GM21786 (cell line): ENCODE measurements around the gene IRF9.
A peak's percentile ranks its signal among the peaks of the same experiment; 100 is the strongest.

Experiments used
- ATAC-seq: cut with Tn5 transposase; IDR thresholded peaks from one replicate; pipeline ENCODE4 v1.9.1; 2021; ENCODE audit not compliant: unreplicated experiment

IRF9 gene

DNA sequence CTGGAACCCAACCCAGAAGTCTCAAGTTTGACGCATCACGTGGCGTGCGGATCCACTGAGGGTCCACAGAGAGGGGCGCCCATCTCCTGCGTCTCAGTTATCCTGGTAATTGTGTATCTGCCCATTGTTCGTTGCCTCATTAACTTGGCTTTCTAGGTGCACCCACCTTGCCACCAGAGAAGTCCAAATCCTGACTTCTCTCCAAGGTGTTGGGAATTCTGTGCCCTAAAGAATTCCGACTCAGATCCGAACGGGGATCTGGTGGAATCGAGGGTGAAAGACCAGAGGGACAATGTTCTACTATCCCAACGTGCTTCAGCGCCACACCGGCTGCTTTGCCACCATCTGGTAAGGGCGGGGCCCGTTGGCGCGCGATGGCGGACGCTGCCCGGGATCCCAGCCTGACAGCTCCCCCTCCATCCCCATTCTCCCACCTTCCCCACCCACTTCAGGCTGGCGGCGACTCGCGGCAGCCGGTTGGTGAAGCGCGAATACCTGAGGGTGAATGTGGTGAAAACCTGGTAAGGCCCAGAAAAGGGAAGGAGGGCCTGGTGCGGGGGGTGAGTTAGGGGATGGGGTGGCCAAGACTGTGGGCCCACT is 11.3 kb downstream of the IRF9 start:
- ATAC-seq: no peak

DNA sequence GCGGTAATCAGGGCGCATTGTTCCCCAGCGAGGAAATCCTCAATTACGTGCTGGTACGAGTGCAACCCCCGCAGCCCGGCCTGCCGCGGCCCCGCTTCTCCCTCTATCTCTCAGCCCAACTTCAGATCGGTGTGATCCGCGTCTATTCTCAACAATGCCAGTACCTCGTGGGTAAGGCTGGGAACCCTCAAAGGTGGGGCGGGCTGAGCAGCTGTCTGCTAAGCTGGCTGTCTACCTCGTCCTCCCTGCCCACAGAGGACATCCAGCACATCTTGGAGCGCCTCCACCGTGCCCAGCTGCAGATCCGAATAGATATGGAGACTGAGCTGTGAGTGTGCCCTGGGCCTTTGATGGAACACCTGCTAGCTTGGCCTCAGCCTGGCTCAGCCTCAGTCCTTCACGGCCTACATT is 11.8 kb downstream of the IRF9 start:
- ATAC-seq: no peak

- no peak for ATAC-seq
Observed at GRCh38 chr14:24176599-24176998, 15.5 kb downstream of the IRF9 start.

GRCh38 chr14:24177041-24177825 is 16.2 kb downstream of the IRF9 start:
- no peak for ATAC-seq

DNA sequence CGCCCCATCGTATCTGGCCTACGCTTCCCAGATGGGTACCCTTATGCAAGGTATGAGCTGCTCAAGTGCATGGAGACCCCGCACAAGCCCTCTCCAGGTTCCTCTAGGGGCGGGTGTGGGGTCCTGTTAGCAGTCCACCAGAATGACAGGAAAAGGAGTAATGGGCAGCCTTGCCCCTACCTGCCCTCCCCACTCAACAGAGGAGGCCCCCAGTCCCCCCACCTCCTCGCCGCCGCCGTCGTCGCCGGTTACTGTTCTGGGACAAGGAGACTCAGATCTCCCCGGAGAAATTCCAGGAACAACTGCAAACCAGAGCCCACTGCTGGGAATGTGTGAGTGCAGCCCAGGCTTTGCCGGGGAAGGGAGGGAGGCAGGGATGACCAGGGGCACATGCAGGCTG is 16.8 kb downstream of the IRF9 start:
- no peak for ATAC-seq

DNA sequence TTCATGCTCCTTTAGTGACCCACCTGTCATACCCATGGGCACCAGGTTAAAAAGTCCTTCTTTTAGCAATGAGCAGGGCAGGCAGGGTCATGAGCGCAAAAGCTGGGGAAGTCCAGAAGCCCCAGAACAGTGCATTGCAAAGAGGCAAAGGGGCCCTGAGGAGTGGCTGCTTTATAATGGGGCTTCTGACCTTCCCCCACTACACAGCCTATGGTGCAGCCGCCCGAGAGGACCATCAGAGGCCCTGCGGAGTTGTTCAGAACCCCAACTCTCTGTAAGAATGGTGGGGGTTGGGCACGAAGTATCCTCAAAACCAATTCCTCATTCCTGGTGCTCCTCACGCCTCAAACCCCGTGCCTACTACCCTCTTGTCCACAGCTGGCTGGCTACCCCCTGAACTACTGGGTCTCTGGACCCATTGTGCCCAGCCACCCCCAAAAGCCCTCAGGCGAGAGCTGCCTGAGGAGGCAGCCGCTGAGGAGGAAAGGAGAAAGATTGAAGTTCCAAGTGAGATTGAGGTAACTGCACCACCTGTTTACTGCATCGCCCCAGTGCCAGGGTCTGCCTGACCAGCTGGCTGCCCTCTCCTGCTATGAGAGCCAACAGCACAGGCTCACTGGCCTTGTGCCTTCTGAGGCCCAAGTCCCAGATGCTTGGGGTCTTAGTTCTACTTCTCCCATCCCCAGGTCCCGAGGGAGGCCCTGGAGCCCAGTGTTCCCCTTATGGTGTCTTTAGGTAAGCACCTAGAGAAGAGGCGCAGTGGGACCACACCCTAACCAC is 17.5 kb downstream of the IRF9 start:
- ATAC-seq: no peak

DNA sequence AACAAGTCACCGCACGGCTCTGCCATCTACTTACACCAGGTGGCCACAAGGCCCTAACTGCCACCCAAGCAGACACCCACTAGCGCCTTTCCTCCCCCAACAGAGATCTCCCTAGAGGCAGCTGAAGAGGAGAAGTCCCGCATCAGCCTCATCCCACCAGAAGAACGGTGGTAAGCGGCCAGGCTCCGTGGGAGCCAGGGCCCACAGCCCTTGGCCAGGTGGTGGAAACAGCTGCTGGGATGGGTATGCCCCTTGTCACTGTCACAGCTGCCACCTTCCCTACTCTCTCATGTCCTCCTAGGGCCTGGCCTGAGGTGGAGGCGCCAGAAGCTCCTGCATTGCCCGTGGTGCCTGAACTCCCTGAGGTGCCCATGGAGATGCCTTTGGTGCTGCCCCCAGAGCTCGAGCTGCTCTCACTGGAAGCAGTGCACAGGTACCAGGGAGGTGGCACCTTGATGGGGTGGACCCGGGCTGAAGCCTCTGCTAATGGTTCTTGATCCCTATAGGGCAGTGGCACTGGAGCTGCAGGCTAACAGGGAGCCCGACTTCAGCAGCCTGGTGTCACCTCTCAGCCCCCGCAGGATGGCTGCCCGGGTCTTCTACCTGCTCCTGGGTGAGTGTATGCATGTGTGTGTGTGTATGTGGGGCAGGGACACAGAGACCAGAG is 18.4 kb downstream of the IRF9 start:
- ATAC-seq: no peak

- ATAC-seq: no peak
Observed at GRCh38 chr14:24179961-24180796, 19.1 kb downstream of the IRF9 start.

- no peak for ATAC-seq
Observed at GRCh38 chr14:24181371-24182077, 20.5 kb downstream of the IRF9 start.

DNA sequence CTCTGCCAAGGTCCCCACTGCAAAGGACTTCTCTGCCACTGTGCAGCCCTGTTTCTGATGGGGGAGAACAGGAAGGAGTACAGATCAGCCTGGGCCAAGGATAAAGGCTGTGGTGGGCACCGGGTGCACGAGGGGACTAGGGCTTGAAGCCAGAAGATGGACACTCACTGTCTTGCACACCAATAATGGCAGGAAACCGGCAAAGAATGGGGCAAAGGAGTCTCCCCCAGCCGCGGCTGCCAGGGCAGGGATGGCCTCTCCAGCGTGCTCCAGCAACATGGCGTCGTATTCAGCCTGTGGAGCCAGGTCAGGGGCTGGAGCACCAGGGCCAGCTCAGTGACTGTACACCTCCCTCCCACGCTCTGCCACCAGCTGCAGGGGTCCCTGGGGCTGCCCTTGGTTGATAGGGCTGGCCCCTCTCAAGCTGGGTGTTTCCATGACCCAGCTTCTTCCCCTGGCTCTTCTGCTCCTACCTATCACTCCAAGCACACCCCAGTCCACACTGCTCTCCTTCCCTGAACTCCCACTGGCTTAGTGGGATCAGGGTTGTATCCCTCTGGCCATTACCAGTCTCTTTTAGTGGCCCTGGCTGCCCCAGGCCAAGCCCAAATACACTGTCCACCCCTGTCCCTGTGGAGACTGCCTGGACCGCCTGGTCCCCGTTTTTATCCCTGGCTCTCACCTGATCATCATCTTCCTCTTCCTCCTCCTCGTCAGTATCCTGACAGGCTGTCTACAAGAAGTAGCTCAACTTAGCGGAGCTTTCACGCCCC is 21.2 kb downstream of the IRF9 start:
- ATAC-seq: no peak

DNA sequence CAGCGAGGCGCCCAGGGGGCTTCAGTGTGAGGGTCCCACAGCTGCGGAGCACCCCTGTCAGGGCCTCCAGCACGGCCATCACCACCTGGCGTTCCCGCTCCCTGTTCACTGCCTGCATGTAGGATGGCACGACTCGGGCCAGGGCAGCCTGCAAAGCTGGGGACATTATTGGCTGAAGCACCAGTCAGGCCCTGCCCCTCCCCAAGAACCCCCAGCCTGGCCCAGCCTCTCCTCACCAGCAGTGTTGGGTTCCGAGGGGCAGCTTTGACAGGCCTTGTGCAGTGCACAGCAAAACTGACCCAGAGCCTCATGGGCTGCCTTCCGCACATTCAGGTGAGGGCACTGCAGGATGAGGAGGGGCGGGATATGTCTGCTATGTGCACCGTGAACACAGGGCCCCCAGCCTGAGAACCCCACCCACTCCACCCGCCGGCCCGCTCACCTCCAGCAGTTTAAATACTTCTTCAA is 22.0 kb downstream of the IRF9 start:
- ATAC-seq: no peak

DNA sequence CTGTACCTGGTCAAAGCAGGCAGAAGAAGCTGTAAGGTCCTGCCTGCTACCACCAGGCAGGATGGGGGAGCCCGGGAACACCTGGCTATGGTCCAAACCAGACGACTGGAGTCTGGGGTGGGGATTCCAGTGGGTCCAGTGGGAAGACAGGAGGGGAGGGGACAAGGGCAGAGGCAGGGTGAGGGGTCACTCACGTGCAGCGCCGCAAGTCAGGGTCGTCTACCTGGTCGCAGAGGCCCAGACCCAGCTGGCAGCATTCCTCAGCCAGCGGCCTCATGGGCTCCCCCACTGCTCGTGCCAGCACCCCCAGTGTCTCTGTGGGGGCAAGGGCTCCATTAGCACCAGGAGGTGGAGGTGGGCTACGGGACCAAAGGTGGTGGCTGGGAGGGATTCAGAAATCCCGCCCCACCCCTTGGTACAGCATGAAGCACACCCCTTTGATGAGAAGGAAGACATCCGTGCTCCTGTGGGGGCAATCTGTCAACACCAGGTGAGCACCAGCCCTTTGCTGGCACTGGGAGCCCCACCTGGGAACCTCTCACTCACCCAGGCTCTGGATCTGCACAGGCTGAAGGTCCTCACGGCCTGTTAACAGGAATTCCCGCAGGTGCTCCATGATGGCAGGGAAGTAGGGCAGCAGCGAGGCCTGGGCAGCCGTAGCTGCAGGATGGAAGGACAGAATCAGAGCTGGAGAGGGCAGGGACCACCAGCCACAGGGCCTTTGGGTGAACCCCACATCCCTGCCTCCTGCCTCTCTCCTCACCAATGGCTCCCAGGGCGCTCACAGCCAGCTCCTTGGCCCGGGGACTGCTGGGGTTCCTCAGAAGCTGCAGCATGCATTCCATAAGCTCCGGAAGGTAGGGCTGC is 23.3 kb downstream of the IRF9 start:
- ATAC-seq: no peak

- no peak for ATAC-seq
Observed at GRCh38 chr14:24185026-24185425, 24.0 kb downstream of the IRF9 start.

DNA sequence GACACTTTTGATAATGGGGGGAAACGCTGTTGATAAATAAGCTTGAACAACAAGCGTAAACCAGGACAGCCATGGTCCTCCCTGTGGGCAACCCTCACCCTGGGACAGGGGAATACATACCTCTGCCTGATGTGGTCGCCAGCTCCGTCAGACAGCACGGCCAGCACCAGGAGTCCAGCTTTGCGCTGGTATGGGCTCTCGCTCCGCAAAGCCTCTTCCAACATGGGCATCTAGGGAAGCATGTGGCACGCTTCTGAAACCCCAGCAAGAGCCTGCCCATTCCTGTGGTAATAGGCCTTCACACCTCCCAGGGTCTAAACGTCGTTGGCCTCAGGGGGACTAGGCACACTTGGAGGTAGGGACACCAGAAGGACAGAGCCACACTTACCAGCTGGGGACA is 24.7 kb downstream of the IRF9 start:
- no peak for ATAC-seq

DNA sequence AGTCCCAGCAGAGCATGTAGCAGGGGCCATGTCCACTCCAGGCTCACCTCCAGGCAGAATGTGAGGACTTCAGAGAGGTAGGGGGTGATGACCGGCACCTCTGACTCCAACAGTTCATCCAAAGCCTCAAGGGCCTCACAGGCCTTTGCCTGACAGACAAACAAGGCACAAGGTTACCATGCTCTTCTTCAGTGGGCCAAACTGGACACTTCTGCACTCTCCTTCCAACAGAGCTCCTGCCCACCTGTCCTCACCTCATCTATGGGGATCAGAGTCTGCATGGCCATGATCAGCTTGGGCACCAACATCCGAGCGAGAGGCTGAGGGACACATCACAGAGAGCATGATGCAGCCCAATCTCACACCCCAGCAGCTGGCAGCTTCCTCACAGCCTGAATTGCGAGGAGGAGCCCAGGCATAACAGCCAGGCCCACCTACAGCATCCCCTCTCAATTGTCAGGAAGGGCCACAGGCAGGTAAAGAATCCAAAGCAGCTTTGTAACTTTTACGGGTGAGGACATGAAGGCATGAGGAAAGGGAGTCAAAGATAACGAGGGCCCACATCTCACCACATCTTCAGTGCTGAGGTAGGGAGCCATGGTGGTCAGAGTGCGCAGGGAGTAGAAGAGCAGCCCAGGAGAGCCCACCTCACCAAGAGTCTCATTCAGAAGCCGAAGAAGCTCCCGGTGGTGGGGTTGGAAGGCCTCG is 25.9 kb downstream of the IRF9 start:
- ATAC-seq: no peak

DNA sequence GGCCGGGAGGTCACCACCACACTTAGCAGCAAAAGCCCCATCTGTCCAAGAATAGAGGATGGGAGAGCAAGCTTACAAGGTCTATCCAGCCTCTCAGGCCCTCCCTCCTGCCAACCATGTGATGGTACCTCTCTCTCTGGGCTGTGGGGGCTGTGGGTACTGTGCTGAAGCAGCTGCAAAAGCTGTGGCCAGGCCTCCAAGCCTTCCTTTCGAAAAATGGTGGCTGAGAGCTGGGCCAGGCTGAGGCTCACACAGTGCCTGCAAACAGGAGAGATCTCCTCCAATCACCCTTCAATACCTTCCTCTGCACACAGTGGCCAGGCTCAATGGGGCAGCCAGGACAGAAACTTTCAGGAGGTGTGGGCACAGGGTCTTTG is 26.5 kb downstream of the IRF9 start:
- no peak for ATAC-seq

GRCh38 chr14:24188251-24189058 is 27.4 kb downstream of the IRF9 start, which contains the start of gene IPO4:
IPO4 (minus strand) TSS chr14:24188816; CDS start chr14:24188787, 29 bp downstream.
- ATAC-seq: peak; percentile 96
